IgD-negative memory B cell (primary cell): ENCODE results near the gene SKIC2. TPM values are rescaled to one million over a fixed set of nuclear protein-coding genes. Genes with fewer than 3 reads are reported as not detected.
"Not testable (repeated sequence)": the region's sequence is repeated elsewhere in the genome, so short reads cannot be mapped to it uniquely, and the experiment has no call there.

Source experiments
- H3K27ac Mint-ChIP-seq, 3 donors: one replicate each; pipeline ENCODE4 v1.8.0; 2020 to 2022; ENCODE audit warnings: mild to moderate bottlenecking in 3 of 3, mixed read lengths in 3 of 3, moderate library complexity in 1 of 3
- H3K27me3 Mint-ChIP-seq: one replicate; pipeline ENCODE4 v1.8.0; 2021; ENCODE audit warnings: mixed read lengths
- H3K36me3 Mint-ChIP-seq: one replicate; pipeline ENCODE4 v1.8.0; 2020; ENCODE audit warnings: mild to moderate bottlenecking, mixed read lengths
- H3K4me1 Mint-ChIP-seq, 3 donors: one replicate each; pipeline ENCODE4 v1.8.0; 2020 to 2022; ENCODE audit warnings: mixed read lengths in 3 of 3, mild to moderate bottlenecking in 1 of 3
- H3K4me3 Mint-ChIP-seq, 4 donors: one replicate each; pipeline ENCODE4 v1.8.0; 2020 to 2022; ENCODE audit warnings: mild to moderate bottlenecking in 4 of 4, mixed read lengths in 4 of 4, moderate library complexity in 3 of 4
- H3K9me3 Mint-ChIP-seq, 3 donors: one replicate each; pipeline ENCODE4 v1.8.0; 2020 to 2021; ENCODE audit warnings: mixed read lengths in 3 of 3, mild to moderate bottlenecking in 1 of 3
- polyA plus RNA-seq: library from polyadenylated mRNA; unstranded; fragments of 300-500 nt; fragmentation: Illumina TruSeq; gene quantifications from one replicate; pipeline ENCODE4 v1.2.3, GENCODE V29; 2021

SKIC2 gene
- polyA plus RNA-seq, 1 donor from 2014 or later, result 12.7 TPM

DNA sequence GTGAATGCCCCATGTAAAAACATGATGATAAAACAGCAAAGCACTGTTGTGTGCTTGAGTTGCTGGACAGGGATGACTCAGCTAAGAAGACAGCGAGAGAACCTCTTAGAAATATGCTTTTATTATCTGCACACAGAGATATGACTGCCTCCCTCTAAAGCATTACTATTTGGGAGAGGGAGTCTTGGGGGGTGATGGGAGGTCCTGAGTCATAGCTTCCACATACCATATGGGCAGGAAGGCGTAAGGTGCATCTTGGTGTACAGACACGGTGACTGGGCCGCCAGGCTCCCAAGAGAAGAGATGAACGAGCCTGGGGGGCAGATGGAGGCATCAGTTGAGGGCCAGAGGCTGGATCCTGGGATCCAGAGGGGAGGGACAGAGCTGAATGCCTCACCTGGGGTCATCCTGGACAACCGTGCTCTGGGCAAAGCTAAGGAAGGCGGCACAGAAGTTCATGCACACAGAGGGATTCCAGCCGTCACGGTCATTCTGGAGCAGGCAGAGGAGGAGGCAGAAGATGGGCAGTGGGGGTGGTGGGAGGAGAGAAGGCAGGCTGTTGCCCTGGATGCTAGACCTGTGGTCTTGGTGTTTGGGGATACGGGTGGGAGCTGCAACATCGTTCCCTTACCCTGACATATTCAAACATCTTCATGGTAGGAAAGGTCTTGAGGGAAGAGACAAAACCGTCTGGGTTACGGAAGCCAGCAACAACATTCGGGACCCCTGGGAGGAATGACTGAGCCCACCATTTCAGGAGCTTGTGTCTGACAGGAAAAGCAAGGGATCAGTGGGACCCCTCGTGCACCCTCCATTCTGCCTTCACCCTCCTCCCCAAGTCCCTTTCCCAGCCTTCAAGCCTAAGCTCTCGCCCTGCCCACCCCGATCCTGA lies 11.0 kb downstream of the SKIC2 start:
- H3K9me3 Mint-ChIP-seq, result no peaks in the 10 kb centered on the region
- peak overlapping the region; percentile 60 to 98 (median 84) for H3K4me3 Mint-ChIP-seq
- H3K36me3 Mint-ChIP-seq, result peaks cover 9% of the 10 kb centered on the region
- peaks cover 0 to 23% (median 20%) of the 10 kb centered on the region in 3 donors for H3K4me1 Mint-ChIP-seq
- H3K27me3 Mint-ChIP-seq, result peaks cover 2% of the 10 kb centered on the region
- peak overlapping the region; percentile 86 to 100 (median 99) for H3K27ac Mint-ChIP-seq

DNA sequence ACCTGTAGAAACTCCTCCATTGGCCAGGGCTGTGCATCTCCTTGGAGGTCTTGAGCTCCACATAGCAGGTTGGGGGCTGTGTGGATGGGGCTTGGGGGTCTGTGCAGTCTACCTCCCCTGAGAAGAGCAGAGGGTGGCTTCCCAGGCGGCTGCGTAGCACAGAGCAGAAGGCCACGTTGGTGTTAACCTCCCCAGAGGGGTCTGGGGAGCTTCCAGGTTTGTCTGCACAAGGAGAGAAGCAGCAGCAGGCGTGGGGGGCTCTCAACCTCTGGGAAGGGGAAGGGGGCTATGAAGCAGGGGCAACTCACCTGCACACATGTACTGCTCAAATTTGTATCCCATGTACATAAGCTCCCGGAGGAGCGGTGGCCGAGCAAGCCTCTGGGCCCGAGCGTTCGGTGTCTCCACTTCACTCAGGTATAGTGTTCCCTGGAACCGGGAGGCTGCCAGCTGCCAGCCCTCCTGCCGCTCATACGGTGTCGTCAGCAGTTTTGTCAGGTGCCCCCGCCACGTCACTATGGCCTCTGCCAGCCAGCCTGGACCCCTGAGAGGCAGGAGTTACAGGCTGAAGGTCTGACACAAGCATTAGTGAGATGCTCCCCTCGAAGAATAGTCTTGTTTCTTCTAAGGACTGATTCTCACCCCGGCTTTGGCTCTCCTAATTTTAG lies 11.8 kb downstream of the SKIC2 start:
- Mint-ChIP-seq H3K4me3 (peak overlapping the region; percentile 94 to 98 (median 97)), H3K27ac (peak overlapping the region; percentile 99 to 100 (median 100)), H3K9me3 (no peaks in the 10 kb centered on the region), H3K4me1 (peaks cover 0 to 23% (median 20%) of the 10 kb centered on the region in 3 donors), H3K36me3 (peaks cover 7% of the 10 kb centered on the region), H3K27me3 (peaks cover 2% of the 10 kb centered on the region)

DNA sequence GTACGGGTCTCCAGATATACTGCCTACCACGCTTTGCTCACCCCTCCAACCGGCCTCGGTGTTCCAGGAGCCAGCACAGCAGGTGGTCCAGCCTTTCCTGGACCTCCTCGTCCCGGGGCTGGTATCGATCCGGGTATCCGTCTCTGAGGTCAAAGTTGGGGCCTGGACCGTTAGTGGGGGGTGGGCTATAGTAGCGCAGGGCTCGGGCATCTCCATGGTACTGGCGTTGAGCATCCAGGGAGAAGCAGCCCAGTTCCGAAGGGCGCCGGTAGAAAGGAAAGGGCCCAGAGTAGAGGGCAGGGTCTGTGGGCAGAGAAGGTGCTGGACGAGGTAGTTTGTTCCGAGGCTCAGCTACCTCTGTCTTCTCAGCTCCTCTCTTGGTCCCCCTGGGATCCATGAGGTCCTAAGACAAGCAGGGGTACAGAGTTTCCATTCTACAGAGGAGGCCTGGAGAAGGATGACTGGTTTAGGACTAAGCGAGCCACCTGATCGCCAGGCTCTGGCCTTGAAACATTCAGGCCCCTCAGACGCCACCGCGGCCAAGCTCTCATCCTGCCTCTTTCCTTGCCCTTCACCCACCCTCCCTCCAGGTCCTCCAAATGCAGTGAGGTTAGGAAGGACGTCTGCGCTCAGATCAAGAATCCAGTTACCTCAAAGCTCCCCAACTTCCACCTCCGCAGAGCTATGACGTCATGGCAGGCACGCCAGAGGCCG lies 12.5 kb downstream of the SKIC2 start:
- peaks cover 0 to 23% (median 20%) of the 10 kb centered on the region in 3 donors for H3K4me1 Mint-ChIP-seq
- no peaks in the 10 kb centered on the region for H3K9me3 Mint-ChIP-seq
- peak overlapping the region; percentile 94 to 98 (median 97) for H3K4me3 Mint-ChIP-seq
- peak overlapping the region; percentile 99 to 100 (median 100) for H3K27ac Mint-ChIP-seq
- peaks cover 7% of the 10 kb centered on the region for H3K36me3 Mint-ChIP-seq
- peaks cover 2% of the 10 kb centered on the region for H3K27me3 Mint-ChIP-seq

DNA sequence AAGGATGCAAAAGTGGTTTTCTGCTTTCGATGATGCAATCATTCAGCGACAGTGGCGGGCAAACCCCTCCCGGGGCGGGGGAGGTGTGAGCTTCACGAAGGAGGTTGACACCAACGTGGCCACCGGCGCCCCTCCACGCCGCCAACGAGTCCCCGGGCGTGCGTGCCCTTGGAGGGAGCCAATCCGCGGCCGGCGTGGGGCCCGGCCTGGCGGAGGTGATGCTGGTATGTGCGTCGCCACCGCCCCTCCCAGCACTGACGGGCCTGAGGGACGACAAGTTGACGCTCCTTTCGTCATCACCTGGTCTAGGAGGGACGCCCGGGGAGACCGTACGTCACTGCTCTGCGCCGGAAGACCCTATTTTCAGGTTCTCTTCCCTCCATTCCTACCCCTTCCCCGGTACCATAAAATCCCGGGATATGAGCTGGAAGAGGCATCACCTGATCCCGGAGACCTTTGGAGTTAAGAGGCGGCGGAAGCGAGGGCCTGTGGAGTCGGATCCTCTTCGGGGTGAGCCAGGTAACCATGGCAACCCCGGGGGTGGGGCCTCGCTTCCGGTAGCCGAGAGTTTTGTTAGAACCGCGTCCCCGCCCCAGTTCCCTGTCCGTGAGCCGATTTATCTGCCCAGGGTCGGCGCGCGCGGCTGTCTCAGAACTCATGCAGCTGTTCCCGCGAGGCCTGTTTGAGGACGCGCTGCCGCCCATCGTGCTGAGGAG lies 13.2 kb downstream of the SKIC2 start, which contains the start of gene DXO:
Gene DXO (minus strand): TSS at position 146 of the 716 bp plus-strand sequence. CDS start 463 bp downstream, outside the sequence.
- H3K4me3 Mint-ChIP-seq, result peak within 1 kb of the TSS; percentile 94 to 98 (median 97)
- peaks cover 7% of the 10 kb centered on the region for H3K36me3 Mint-ChIP-seq
- peak within 1 kb of the TSS; percentile 99 to 100 (median 100) for H3K27ac Mint-ChIP-seq
- H3K4me1 Mint-ChIP-seq, result peaks cover 0 to 23% (median 19%) of the 10 kb centered on the region in 3 donors
- no peaks in the 10 kb centered on the region for H3K9me3 Mint-ChIP-seq
- peaks cover 2% of the 10 kb centered on the region for H3K27me3 Mint-ChIP-seq

DNA sequence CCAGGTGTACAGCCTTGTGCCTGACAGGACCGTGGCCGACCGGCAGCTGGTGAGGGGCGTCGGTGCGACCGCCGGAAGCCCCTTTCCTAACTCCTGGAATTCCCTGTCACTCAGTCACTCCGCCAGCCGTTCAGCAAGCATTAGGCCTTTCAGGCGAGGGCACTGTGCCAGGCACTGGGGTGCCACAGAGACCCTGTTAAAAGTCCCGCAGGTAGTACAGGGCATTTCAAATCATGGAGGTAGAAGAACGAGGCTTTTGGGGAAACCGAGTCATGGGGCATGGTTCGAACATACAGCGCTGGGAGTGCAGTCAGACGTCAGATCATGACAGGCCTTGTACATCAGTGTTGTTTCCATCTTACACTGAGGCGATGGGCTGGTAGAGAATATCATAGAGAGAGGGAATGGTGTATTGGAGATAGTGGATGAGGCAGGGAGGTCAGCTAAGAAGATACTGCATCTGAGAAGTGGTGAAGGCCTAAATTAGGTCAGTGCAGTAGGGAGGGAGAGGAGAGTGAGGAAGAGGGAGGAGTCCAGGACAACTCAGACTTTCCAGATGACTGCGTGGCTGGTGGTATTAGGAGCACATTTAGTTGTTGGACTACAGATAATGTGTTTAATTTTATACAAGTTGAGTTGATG lies 13.9 kb downstream of the SKIC2 start:
- H3K4me1 Mint-ChIP-seq, result peaks cover 0 to 23% (median 19%) of the 10 kb centered on the region in 3 donors
- H3K9me3 Mint-ChIP-seq, result no peaks in the 10 kb centered on the region
- H3K36me3 Mint-ChIP-seq, result peaks cover 7% of the 10 kb centered on the region
- peaks cover 2% of the 10 kb centered on the region for H3K27me3 Mint-ChIP-seq
- H3K27ac Mint-ChIP-seq, result peak overlapping the region; percentile 99 to 100 (median 100)
- peak overlapping the region; percentile 94 to 98 (median 97) for H3K4me3 Mint-ChIP-seq

DNA sequence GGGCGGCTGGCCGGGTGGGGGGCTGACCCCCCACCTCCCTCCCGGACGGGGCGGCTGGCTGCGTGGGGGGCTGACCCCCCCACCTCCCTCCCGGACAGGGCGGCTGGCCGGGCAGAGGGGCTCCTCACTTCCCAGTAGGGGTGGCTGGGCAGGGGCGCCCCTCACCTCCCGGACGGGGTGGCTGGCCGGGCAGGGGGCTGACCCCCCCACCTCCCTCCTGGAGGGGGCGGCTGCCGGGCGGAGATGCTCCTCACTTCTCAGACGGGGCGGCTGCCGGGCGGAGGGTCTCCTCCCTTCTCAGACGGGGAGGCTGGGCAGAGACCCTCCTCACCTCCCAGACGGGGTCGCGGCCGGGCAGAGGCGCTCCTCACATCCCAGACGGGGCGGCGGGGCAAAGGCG lies 17.1 kb downstream of the SKIC2 start:
- H3K36me3 Mint-ChIP-seq, H3K4me3 Mint-ChIP-seq, H3K27ac Mint-ChIP-seq, H3K9me3 Mint-ChIP-seq, H3K27me3 Mint-ChIP-seq: not testable (repeated sequence)
- peaks cover 0 to 17% (median 13%) of the 10 kb centered on the region in 3 donors for H3K4me1 Mint-ChIP-seq

DNA sequence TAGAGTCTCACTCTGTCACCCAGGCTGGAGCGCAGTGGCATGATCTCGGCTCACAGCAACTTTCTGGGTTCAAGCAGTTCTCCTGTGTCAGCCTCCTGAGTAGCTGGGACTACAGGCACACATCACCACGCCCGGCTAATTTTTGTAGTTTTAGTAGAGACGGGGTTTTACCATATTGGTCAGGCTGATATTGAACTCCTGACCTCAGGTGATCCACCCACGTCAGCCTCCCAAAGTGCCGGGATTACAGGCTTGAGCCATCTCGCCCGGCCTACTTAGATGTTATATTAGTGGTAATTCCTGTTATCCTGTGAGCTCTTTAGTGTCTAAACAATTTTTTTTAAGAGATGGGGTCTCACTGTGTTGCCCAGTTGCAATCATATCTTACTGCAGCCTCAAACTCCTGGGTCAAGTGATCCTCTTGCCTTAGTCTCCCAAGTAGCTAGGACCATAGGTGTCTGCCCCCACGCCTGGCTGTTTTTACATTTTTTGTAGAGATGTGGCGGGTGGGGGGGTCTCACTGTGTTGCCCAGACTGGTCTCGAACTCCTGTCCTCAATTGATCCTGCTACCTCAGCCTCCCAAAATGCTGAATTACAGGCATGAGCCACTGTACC lies 18.9 kb downstream of the SKIC2 start:
- H3K9me3 Mint-ChIP-seq, result no peaks in the 10 kb centered on the region
- no peaks in the 10 kb centered on the region for H3K27me3 Mint-ChIP-seq
- no peak overlapping the region for H3K27ac Mint-ChIP-seq
- H3K4me1 Mint-ChIP-seq, result peaks cover 0 to 10% (median 8%) of the 10 kb centered on the region in 3 donors
- H3K36me3 Mint-ChIP-seq, result peaks cover 3% of the 10 kb centered on the region
- no peak overlapping the region for H3K4me3 Mint-ChIP-seq

DNA sequence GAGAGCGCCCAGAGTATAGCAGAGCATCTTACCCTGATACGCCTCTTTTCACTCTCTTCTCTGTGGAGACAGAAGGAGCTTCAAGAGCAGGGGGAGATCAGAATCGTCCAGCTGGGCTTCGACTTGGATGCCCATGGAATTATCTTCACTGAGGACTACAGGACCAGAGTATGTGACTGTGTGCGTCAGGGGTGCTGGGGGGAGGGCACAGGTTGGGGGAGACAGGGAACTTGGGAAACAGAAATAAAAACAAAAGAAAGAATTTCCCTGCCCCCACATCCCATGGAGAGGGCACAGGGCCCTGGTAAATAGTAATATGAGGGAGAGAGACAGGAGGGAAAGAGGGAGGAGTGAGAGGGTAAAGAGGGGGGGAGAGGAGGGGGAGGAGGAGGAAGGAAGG lies 19.9 kb downstream of the SKIC2 start:
- H3K4me1 Mint-ChIP-seq, result peaks cover 0 to 4% (median 0%) of the 10 kb centered on the region in 3 donors
- H3K27me3 Mint-ChIP-seq, result no peaks in the 10 kb centered on the region
- peak overlapping the region in 1 of 4 donors; percentile 20 for H3K4me3 Mint-ChIP-seq
- no peaks in the 10 kb centered on the region for H3K9me3 Mint-ChIP-seq
- no peak overlapping the region for H3K27ac Mint-ChIP-seq
- H3K36me3 Mint-ChIP-seq, result peaks cover 3% of the 10 kb centered on the region

DNA sequence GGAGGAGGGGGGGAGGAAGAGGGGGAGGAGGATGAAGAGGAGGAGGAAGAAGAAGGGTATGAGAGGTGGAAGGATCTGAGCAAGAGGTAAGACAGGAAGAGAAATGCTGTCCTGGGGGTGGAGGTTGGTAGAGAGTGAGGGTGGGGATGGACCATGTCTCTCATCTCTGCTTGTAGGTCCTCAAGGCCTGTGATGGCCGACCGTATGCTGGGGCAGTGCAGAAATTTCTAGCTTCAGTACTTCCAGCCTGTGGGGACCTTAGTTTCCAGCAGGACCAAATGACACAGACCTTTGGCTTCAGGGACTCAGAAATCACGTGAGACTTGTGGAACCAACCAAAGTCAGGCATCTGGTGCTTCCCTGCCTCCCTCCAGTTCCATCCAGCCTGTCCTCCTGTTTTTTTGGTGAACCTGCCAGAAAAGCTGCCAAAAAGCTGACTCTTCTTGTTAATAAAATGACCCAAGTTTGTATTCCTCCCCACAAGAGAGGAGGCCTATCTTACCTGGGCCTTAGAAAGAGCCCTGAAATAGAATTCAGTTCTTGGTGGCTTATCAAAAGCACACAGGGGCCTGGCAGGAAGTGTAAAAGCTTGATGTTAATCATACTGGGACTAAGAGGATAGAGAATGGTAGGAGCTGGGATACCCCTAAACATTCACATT lies 20.4 kb downstream of the SKIC2 start:
- Mint-ChIP-seq H3K9me3 (no peaks in the 10 kb centered on the region), H3K4me3 (no peak overlapping the region), H3K36me3 (peaks cover 3% of the 10 kb centered on the region), H3K4me1 (no peaks in the 10 kb centered on the region), H3K27ac (peak overlapping the region in 1 of 3 donors; percentile 53), H3K27me3 (no peaks in the 10 kb centered on the region)

DNA sequence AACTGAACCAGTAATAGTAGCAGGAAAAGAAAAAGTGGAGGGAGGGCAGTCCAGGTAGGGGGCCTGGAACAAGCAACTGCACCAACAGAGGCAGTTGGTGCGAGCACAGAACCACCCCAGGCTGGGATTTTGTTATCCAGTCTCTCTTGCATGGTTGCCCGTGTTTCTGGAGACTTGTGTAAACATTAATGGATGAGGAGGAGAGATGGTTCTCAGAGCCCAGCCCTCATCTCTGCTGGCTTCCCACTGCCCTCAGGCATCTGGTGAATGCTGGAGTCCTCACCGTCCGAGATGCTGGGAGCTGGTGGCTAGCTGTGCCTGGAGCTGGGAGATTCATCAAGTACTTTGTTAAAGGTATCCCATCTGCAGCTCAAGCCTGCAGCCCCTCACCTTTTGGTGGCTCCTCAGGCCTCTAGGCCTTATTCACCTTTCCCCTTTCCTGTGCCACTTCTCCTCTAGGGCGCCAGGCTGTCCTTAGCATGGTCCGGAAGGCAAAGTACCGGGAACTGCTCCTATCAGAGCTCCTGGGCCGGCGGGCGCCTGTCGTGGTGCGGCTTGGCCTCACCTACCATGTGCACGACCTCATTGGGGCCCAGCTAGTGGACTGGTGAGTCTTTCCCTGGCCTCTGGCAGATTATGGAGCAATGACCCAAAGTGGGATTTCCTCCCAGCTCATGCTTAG lies 21.4 kb downstream of the SKIC2 start:
- not testable (repeated sequence) for H3K4me1 Mint-ChIP-seq, H3K36me3 Mint-ChIP-seq, H3K27me3 Mint-ChIP-seq, H3K27ac Mint-ChIP-seq, H3K4me3 Mint-ChIP-seq, H3K9me3 Mint-ChIP-seq

DNA sequence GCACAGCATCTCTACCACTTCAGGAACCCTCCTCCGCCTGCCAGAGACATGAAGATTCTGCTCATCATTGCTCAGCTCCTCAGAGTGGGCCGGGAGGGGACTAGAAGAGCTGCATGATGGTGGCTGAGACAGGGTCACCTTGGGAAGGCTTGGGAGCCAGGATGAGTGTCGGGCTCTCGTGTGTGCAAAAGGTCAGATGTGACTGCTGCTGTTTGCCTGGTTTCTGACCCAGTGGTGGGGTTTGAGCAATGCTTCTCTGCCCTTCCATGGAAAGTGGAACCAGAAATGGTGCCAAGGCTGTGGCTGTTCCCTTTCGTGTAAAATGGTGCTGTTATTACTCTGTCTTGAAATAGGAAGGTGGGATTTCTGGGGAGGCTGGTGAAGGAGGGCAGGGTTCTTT lies 22.0 kb downstream of the SKIC2 start:
- not testable (repeated sequence) for H3K9me3 Mint-ChIP-seq, H3K27ac Mint-ChIP-seq, H3K4me1 Mint-ChIP-seq, H3K4me3 Mint-ChIP-seq, H3K36me3 Mint-ChIP-seq, H3K27me3 Mint-ChIP-seq

DNA sequence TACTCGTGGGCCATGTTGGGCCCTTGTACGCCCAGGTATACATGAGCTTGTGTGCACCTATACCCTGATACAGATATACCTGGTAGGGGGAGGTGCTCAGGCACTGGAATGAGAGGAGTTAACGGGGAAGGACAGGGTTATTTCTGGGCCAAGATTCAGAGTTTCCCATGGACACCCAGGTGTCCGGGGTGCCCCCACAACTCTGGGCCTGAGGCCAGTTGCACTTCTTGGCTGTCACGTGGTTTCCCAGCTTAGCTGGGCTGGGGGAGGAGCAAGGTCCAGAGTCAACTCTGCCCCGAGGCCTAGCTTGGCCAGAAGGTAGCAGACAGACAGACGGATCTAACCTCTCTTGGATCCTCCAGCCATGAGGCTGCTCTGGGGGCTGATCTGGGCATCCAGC lies 22.8 kb downstream of the SKIC2 start, which contains the start of gene C4A:
Gene C4A (plus strand): TSS at position 314 of the 400 bp plus-strand sequence. CDS start 51 bp downstream, at position 365.
- not testable (repeated sequence) for H3K36me3 Mint-ChIP-seq, H3K27ac Mint-ChIP-seq, H3K9me3 Mint-ChIP-seq, H3K4me3 Mint-ChIP-seq, H3K4me1 Mint-ChIP-seq, H3K27me3 Mint-ChIP-seq

DNA sequence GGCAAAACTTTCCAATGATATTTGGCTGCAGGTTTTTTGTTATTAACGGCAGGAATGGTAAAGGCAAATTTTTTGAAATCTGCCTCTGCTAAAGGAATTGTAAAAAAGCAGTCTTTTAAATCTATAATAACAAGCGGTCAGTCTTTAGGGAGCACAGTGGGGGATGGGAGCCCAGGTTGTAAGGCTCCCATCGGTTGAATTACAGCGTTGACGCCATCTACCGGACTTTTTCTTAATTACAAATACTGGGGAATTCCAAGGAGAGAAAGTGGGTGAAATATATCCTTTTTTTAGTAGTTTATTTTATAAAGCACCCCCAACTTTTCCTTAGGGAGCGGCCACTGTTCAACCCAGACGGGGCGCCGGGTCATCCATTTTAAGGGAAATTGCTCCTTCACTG lies 30.4 kb downstream of the SKIC2 start:
- not testable (repeated sequence) for H3K4me1 Mint-ChIP-seq, H3K9me3 Mint-ChIP-seq, H3K27me3 Mint-ChIP-seq, H3K27ac Mint-ChIP-seq, H3K4me3 Mint-ChIP-seq, H3K36me3 Mint-ChIP-seq
